Mesenchymal stem cell (in vitro differentiated cells and primary cell): ENCODE results near the gene SLC5A10.

ENCODE experiments used
- DNase-seq: peaks from one replicate; pipeline ENCODE4 v3.0.0-alpha.2; 2013
- H2AFZ ChIP-seq: one replicate; pipeline ENCODE4 v1.6.1; 2013; ENCODE audit warnings: low read depth, mild to moderate bottlenecking, control low read depth, inconsistent platforms, low read length, moderate library complexity
- H2AK5ac ChIP-seq: 2 replicates; pipeline ENCODE4 v1.6.1; 2013; ENCODE audit warnings: low read length, moderate library complexity, mild to moderate bottlenecking, inconsistent platforms; ENCODE audit not compliant: severe bottlenecking
- H2BK120ac ChIP-seq: one replicate; pipeline ENCODE4 v1.6.1; 2013; ENCODE audit warnings: low read depth, mild to moderate bottlenecking, inconsistent platforms, low read length, moderate library complexity
- H2BK12ac ChIP-seq, 2 experiments: one replicate each; pipeline ENCODE4 v1.6.1; 2013; ENCODE audit warnings: inconsistent platforms in 2 of 2, low read length in 2 of 2, mild to moderate bottlenecking in 2 of 2, moderate library complexity in 2 of 2, control low read depth in 1 of 2
- H2BK15ac ChIP-seq: one replicate; pipeline ENCODE4 v1.6.1; 2013; ENCODE audit warnings: mild to moderate bottlenecking, low read depth, inconsistent platforms; ENCODE audit not compliant: poor library complexity, severe bottlenecking
- H2BK5ac ChIP-seq: 2 replicates; pipeline ENCODE4 v1.6.1; 2013; ENCODE audit warnings: low read depth, mild to moderate bottlenecking, low read length, control low read depth, inconsistent platforms; ENCODE audit not compliant: poor library complexity, severe bottlenecking
- H3K14ac ChIP-seq, 2 experiments: one replicate each; pipeline ENCODE4 v1.6.1; 2013; ENCODE audit warnings: inconsistent platforms in 2 of 2, low read length in 2 of 2, control low read depth in 1 of 2, mild to moderate bottlenecking in 1 of 2, moderate library complexity in 1 of 2
- H3K18ac ChIP-seq, 2 experiments: one replicate each; pipeline ENCODE4 v1.6.1; 2013; ENCODE audit warnings: inconsistent platforms in 2 of 2, low read length in 2 of 2, control low read depth in 1 of 2, low read depth in 1 of 2, mild to moderate bottlenecking in 1 of 2
- H3K23ac ChIP-seq, 2 experiments: one replicate each; pipeline ENCODE4 v1.6.1; 2013; ENCODE audit warnings: inconsistent platforms in 2 of 2, low read length in 2 of 2, mild to moderate bottlenecking in 2 of 2, moderate library complexity in 2 of 2, control low read depth in 1 of 2
- H3K27ac ChIP-seq: 2 replicates; pipeline ENCODE4 v1.5.1; 2013; ENCODE audit warnings: mild to moderate bottlenecking, moderate library complexity, low read length, control low read depth, inconsistent platforms; ENCODE audit not compliant: poor library complexity, severe bottlenecking
- H3K27me3 ChIP-seq, 2 experiments: 2 replicates each; pipeline versions ENCODE4 v1.6.1 to v1.7.0; 2013; ENCODE audit warnings: low read length in 2 of 2, mild to moderate bottlenecking in 2 of 2, moderate library complexity in 2 of 2, control low read depth in 1 of 2, inconsistent platforms in 1 of 2; ENCODE audit not compliant: control insufficient read depth in 1 of 2, insufficient read depth in 1 of 2
- H3K36me3 ChIP-seq, 2 experiments: 2 replicates each; pipeline versions ENCODE4 v1.6.1 to v1.7.0; 2013; ENCODE audit warnings: low read length in 2 of 2, control low read depth in 1 of 2, inconsistent platforms in 1 of 2, low read depth in 1 of 2, mild to moderate bottlenecking in 1 of 2; ENCODE audit not compliant: insufficient read depth in 2 of 2, control insufficient read depth in 1 of 2
- H3K4ac ChIP-seq, 2 experiments: one replicate each; pipeline ENCODE4 v1.6.1; 2013; ENCODE audit warnings: inconsistent platforms in 2 of 2, low read length in 2 of 2, mild to moderate bottlenecking in 2 of 2, moderate library complexity in 2 of 2, control low read depth in 1 of 2, low read depth in 1 of 2
- H3K4me1 ChIP-seq: 2 replicates; pipeline ENCODE4 v1.6.1; 2013; ENCODE audit warnings: low read depth, low read length, control low read depth; ENCODE audit not compliant: control insufficient read depth, insufficient read depth
- H3K4me2 ChIP-seq: 2 replicates; pipeline ENCODE4 v1.6.1; 2013; ENCODE audit warnings: low read length, mild to moderate bottlenecking, inconsistent platforms; ENCODE audit not compliant: poor library complexity, severe bottlenecking
- H3K4me3 ChIP-seq, 2 experiments: 2 replicates each; pipeline versions ENCODE4 v1.5.1 to v1.7.0; 2013; ENCODE audit warnings: low read length in 2 of 2, mild to moderate bottlenecking in 2 of 2, control low read depth in 1 of 2, low read depth in 1 of 2; ENCODE audit not compliant: insufficient read depth in 1 of 2
- H3K79me1 ChIP-seq: replicated peaks from 2 replicates; pipeline ENCODE4 v1.6.1; 2013; ENCODE audit warnings: mild to moderate bottlenecking, control low read depth, low read length, inconsistent platforms; ENCODE audit not compliant: poor library complexity, severe bottlenecking
- H3K9ac ChIP-seq: 2 replicates; pipeline ENCODE4 v1.7.0; 2013; ENCODE audit warnings: mild to moderate bottlenecking, low read length, moderate library complexity
- H3K9me3 ChIP-seq: 2 replicates; pipeline ENCODE4 v1.7.0; 2013; ENCODE audit warnings: mild to moderate bottlenecking, low read length; ENCODE audit not compliant: control insufficient read depth
- H4K8ac ChIP-seq: one replicate; pipeline ENCODE4 v1.6.1; 2013; ENCODE audit warnings: inconsistent platforms, mild to moderate bottlenecking, low read length, moderate library complexity
- H4K91ac ChIP-seq: one replicate; pipeline ENCODE4 v1.6.1; 2013; ENCODE audit warnings: mild to moderate bottlenecking, low read length, inconsistent platforms
- WGBS: methylation state at CpG from one replicate; pipeline ENCODE4 v1.1.7; 2013; ENCODE audit warnings: mixed read lengths; 5-methylcytosine and 5-hydroxymethylcytosine counted together

Gene SLC5A10

DNA sequence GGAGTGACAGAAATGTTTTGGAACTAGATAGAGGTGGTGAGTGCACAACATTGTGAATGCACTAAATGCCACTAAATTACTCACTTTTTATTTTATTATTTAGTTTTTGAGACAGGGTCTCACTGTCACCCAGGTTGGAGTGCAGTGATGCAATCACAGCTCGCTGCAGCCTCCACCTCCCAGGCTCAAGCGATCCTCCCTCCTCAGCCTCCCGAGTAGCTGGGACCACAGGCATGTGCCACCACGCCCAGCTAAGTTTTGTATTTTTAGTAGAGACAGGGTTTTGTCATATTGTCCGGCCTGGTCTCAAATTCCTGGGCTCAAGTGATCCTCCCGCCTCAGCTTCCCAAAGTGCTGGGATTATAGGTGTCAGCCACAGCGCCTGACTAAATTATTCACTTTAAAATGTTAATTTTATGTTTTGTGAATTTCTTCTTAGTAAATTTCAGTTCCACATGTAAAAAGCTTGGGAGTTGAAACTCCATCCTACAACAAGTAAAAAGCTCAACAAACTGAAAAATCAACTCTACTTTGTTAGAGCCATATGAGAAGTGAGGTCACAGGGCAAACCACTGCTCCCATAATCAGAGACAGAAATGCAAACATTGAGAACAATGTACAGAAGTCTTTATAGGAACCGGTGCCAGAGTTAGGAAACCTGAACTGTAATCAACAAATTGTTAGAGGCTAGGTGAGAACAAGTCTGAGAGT lies 13.8 kb upstream of the SLC5A10 start:
- no peak overlapping the region for H3K14ac ChIP-seq
- 83% methylated on average over 6 of the region's 8 CpGs for WGBS
- no peak overlapping the region for H2BK12ac ChIP-seq
- no peaks in the 10 kb centered on the region for H3K79me1 ChIP-seq
- H2AFZ ChIP-seq, result no peak overlapping the region
- H3K9me3 ChIP-seq, result no peaks in the 10 kb centered on the region
- no peak overlapping the region for H3K4me2 ChIP-seq
- peaks cover 0 to 1% of the 10 kb centered on the region in 2 experiments for H3K36me3 ChIP-seq
- H4K8ac ChIP-seq, result no peak overlapping the region
- H2BK5ac ChIP-seq, result no peak overlapping the region
- H3K4me3 ChIP-seq, result no peak overlapping the region
- H3K27me3 ChIP-seq, result peaks cover 0 to 22% of the 10 kb centered on the region in 2 experiments
- H3K27ac ChIP-seq, result no peak overlapping the region
- no peak overlapping the region for H4K91ac ChIP-seq
- H3K4me1 ChIP-seq, result no peaks in the 10 kb centered on the region
- no peak for DNase-seq
- no peak overlapping the region for H3K18ac ChIP-seq
- H2AK5ac ChIP-seq, result no peak overlapping the region
- H3K9ac ChIP-seq, result no peak overlapping the region
- no peak overlapping the region for H3K4ac ChIP-seq
- H2BK120ac ChIP-seq, result no peak overlapping the region
- no peak overlapping the region for H3K23ac ChIP-seq
- no peak overlapping the region for H2BK15ac ChIP-seq

DNA sequence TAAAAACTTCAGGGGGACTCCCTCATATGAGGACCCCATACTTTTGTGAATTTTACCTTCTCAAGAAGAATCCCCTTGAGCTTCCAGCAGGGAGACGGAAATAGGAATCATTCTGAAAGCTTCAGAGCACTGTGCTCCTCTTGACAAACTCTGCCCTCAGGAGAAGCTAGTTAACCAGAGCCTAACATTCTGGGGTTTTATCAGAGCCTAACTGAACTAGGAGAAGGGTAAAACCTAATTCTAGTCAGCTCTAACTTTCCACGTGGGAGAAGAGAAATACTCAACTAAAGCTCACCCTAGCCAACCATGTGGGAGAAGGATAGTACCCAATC lies 13.3 kb upstream of the SLC5A10 start:
- Histone ChIP-seq H3K4me3 (no peak overlapping the region), H4K91ac (no peak overlapping the region), H3K27ac (no peak overlapping the region), H2BK15ac (no peak overlapping the region), H3K4me2 (no peak overlapping the region), H3K27me3 (peaks cover 0 to 22% of the 10 kb centered on the region in 2 experiments), H3K36me3 (no peaks in the 10 kb centered on the region), H3K18ac (no peak overlapping the region), H3K4me1 (no peaks in the 10 kb centered on the region), H4K8ac (no peak overlapping the region), H2BK120ac (no peak overlapping the region), H3K9me3 (no peaks in the 10 kb centered on the region), H3K79me1 (no peaks in the 10 kb centered on the region), H2AFZ (no peak overlapping the region), H3K9ac (no peak overlapping the region), H3K4ac (no peak overlapping the region), H2BK12ac (no peak overlapping the region), H2AK5ac (no peak overlapping the region), H3K14ac (no peak overlapping the region), H3K23ac (no peak overlapping the region), H2BK5ac (no peak overlapping the region)
- DNase-seq, result no peak
- WGBS, result 100% methylated on average over 1 of the region's 2 CpGs

DNA sequence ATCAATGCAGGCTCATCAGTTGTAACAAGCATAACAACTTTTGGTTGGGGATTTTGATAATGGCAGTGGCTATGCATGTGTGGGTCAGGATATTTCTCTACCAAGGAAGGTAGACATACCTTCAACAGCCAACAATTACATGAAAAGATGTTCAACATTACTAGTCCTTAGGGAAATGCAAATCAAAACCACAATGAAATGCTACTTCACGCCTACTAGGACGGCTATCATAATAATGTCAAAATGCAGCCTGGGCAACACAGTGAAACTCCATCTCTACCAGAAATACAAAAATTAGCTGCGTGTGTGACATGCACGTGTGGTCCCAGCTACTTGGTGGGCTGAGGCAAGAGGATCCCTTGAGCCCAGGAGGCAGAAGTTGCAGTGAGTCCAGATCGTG lies 7.3 kb upstream of the SLC5A10 start:
- no peak overlapping the region for H2AK5ac ChIP-seq
- no peak overlapping the region for H3K18ac ChIP-seq
- H2BK15ac ChIP-seq, result no peak overlapping the region
- no peak overlapping the region for H3K23ac ChIP-seq
- no peak overlapping the region for H4K8ac ChIP-seq
- H3K4me3 ChIP-seq, result no peak overlapping the region
- H3K9me3 ChIP-seq, result no peaks in the 10 kb centered on the region
- H3K4me1 ChIP-seq, result peaks cover 4% of the 10 kb centered on the region
- H3K9ac ChIP-seq, result no peak overlapping the region
- no peak overlapping the region for H3K4ac ChIP-seq
- no peak overlapping the region for H4K91ac ChIP-seq
- H3K27me3 ChIP-seq, result peaks cover 0 to 59% of the 10 kb centered on the region in 2 experiments
- no peak overlapping the region for H3K27ac ChIP-seq
- no peak overlapping the region for H2BK5ac ChIP-seq
- no peak overlapping the region for H3K14ac ChIP-seq
- WGBS, result 83% methylated on average over 5 of the region's 5 CpGs
- no peak overlapping the region for H2AFZ ChIP-seq
- H2BK12ac ChIP-seq, result no peak overlapping the region
- H3K36me3 ChIP-seq, result no peaks in the 10 kb centered on the region
- no peak overlapping the region for H2BK120ac ChIP-seq
- no peak overlapping the region for H3K4me2 ChIP-seq
- no peak for DNase-seq
- H3K79me1 ChIP-seq, result no peaks in the 10 kb centered on the region

DNA sequence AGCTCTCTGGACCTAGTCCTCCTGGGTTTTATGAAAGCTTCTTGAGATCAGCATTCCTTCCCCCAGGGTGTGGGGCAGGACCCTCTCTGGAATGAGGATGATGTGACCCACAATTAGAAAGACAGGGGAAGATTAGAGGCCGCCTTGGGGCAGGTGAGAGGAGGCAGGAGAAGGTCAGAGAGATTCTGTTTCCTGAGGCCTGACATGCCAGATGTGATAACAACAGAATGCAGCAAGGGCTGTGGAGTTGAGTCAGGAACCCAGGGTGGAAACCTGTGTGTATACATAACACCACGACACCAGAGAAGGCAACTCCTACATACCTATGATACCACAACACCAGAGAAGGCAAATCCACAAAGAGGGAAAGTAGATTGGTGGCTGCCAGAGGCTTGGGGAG lies 5.4 kb upstream of the SLC5A10 start:
- Histone ChIP-seq H2BK15ac (no peak overlapping the region), H3K27ac (no peak overlapping the region), H3K4ac (no peak overlapping the region), H4K91ac (no peak overlapping the region), H2AK5ac (no peak overlapping the region), H4K8ac (no peak overlapping the region), H3K36me3 (no peaks in the 10 kb centered on the region), H3K4me2 (no peak overlapping the region), H3K4me3 (no peak overlapping the region), H2BK120ac (no peak overlapping the region), H3K9ac (no peak overlapping the region), H3K18ac (no peak overlapping the region), H2AFZ (no peak overlapping the region), H2BK5ac (no peak overlapping the region), H3K79me1 (no peaks in the 10 kb centered on the region), H3K27me3 (peaks cover 0 to 70% of the 10 kb centered on the region in 2 experiments), H2BK12ac (no peak overlapping the region), H3K4me1 (peaks cover 14% of the 10 kb centered on the region), H3K14ac (no peak overlapping the region), H3K9me3 (no peaks in the 10 kb centered on the region), H3K23ac (no peak overlapping the region)
- WGBS, result 67% methylated on average over 1 of the region's 2 CpGs
- DNase-seq, result no peak
